ENCODE measurements around the gene NAXD. TPM values are rescaled to one million over a fixed set of nuclear protein-coding genes. Genes with fewer than 3 reads are reported as not detected.

Gene NAXD
- total RNA-seq, 2 experiments from 2014 or later, result 17.4 to 17.8 TPM

- H3K9me3 ChIP-seq (ENCODE audit: control insufficient read depth in 1 of 2, insufficient read depth in 1 of 2, low read length in 2 of 2), result no peaks in the 10 kb centered on the region
- H3K36me3 Mint-ChIP-seq (ENCODE audit: low read depth), result peaks cover 61% of the 10 kb centered on the region
- no peak overlapping the region for H3K27ac ChIP-seq (ENCODE audit: low read depth in 1 of 2, low read length in 2 of 2)
- no peak overlapping the region for H3K4me3 Mint-ChIP-seq
- ATAC-seq (ENCODE audit: poor library complexity) (no peak), DNase-seq (peak in 1 of 14 experiments; percentile 1)
- peaks cover 10% of the 10 kb centered on the region for H3K4me1 Mint-ChIP-seq (ENCODE audit: low read depth)
- H3K27ac Mint-ChIP-seq, result no peak overlapping the region
- peaks cover 40% of the 10 kb centered on the region for H3K36me3 ChIP-seq (ENCODE audit: insufficient read depth, low read length)
- ChIA-PET CTCF (no interaction called here), POLR2A (no interaction called here)
- intact Hi-C loops (cut with DNase I, micrococcal nuclease), result no loop called here
- H3K27me3 Mint-ChIP-seq, result no peaks in the 10 kb centered on the region
- no peak overlapping the region for H3K4me3 ChIP-seq (ENCODE audit: low read length)
- no peak for TF ChIP-seq CTCF (IDR thresholded peaks at IDR 0.05)
- no peaks in the 10 kb centered on the region for H3K27me3 ChIP-seq (ENCODE audit: control insufficient read depth in 1 of 2, insufficient read depth in 2 of 2, low read length in 2 of 2)
- no peaks in the 10 kb centered on the region for H3K9me3 Mint-ChIP-seq
- H3K4me1 ChIP-seq (ENCODE audit: insufficient read depth, low read length), result no peaks in the 10 kb centered on the region
These were observed 36.9 kb downstream of the NAXD start for GRCh38 chr13:110652231-110652730.

- Mint-ChIP-seq H3K36me3 (ENCODE audit: low read depth) (peaks cover 61% of the 10 kb centered on the region), H3K4me1 (ENCODE audit: low read depth) (peaks cover 15% of the 10 kb centered on the region), H3K4me3 (no peak overlapping the region), H3K9me3 (no peaks in the 10 kb centered on the region), H3K27ac (no peak overlapping the region), H3K27me3 (no peaks in the 10 kb centered on the region)
- ChIA-PET POLR2A (no interaction called here), CTCF (no interaction called here)
- H3K27me3 ChIP-seq (ENCODE audit: control insufficient read depth in 1 of 2, insufficient read depth in 2 of 2, low read length in 2 of 2), result no peaks in the 10 kb centered on the region
- DNase-seq (peak in 1 of 14 experiments; percentile 3), ATAC-seq (ENCODE audit: poor library complexity) (no peak)
- intact Hi-C loops (cut with DNase I, micrococcal nuclease), result no loop called here
- no peak overlapping the region for H3K4me3 ChIP-seq (ENCODE audit: low read length)
- H3K27ac ChIP-seq (ENCODE audit: low read depth in 1 of 2, low read length in 2 of 2), result no peak overlapping the region
- TF ChIP-seq CTCF (IDR thresholded peaks at IDR 0.05), result no peak
- H3K9me3 ChIP-seq (ENCODE audit: control insufficient read depth in 1 of 2, insufficient read depth in 1 of 2, low read length in 2 of 2), result no peaks in the 10 kb centered on the region
- H3K4me1 ChIP-seq (ENCODE audit: insufficient read depth, low read length), result peaks cover 2% of the 10 kb centered on the region
- peaks cover 38% of the 10 kb centered on the region for H3K36me3 ChIP-seq (ENCODE audit: insufficient read depth, low read length)
These were observed 37.4 kb downstream of the NAXD start for GRCh38 chr13:110652764-110653163.

- no peak overlapping the region for H3K27ac ChIP-seq (ENCODE audit: low read depth in 1 of 2, low read length in 2 of 2)
- intact Hi-C loops (cut with DNase I, micrococcal nuclease), result no loop called here
- Mint-ChIP-seq H3K4me3 (no peak overlapping the region), H3K27ac (no peak overlapping the region), H3K9me3 (no peaks in the 10 kb centered on the region), H3K36me3 (ENCODE audit: low read depth) (peaks cover 61% of the 10 kb centered on the region), H3K27me3 (no peaks in the 10 kb centered on the region), H3K4me1 (ENCODE audit: low read depth) (peaks cover 20% of the 10 kb centered on the region)
- no peak overlapping the region for H3K4me3 ChIP-seq (ENCODE audit: low read length)
- no peak for TF ChIP-seq CTCF (IDR thresholded peaks at IDR 0.05)
- peak in 1 of 14 experiments; percentile 2 for DNase-seq
- no peaks in the 10 kb centered on the region for H3K9me3 ChIP-seq (ENCODE audit: control insufficient read depth in 1 of 2, insufficient read depth in 1 of 2, low read length in 2 of 2)
- H3K36me3 ChIP-seq (ENCODE audit: insufficient read depth, low read length), result peaks cover 38% of the 10 kb centered on the region
- H3K27me3 ChIP-seq (ENCODE audit: control insufficient read depth in 1 of 2, insufficient read depth in 2 of 2, low read length in 2 of 2), result no peaks in the 10 kb centered on the region
- peaks cover 3% of the 10 kb centered on the region for H3K4me1 ChIP-seq (ENCODE audit: insufficient read depth, low read length)
- POLR2A ChIA-PET, result no interaction called here
- ATAC-seq (ENCODE audit: poor library complexity), result no peak
- CTCF ChIA-PET, result no interaction called here
These were observed 37.9 kb downstream of the NAXD start for GRCh38 chr13:110653271-110653670.
